GM04504 (cell line): ENCODE measurements around the gene DBH.
"Not testable (repeated sequence)": the region's sequence is repeated elsewhere in the genome, so short reads cannot be mapped to it uniquely, and the experiment has no call there.

Experiments
- DNase-seq: peaks from one replicate; pipeline ENCODE4 v3.0.0-alpha.2; 2012; ENCODE audit warnings: low read depth

The DBH gene

DNA sequence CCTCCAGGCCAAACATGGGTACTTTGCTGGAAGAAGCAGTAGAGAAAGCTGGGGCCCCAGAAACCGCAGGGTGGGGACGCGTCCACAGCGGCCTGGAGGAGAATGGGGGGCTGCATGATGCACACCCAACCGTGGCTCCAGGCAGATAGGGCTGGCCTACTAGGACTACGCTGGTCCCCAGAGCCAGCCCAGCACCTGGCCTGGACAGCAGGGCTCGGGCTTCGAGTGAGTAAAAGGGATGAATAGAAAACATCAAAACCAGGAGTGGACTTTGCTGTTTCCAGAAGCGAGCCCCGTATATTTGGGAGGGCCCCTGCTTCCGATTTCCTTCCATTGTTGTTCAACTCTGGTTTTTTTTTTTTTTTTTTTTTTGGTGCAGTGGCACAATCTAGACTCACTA is 30.7 kb downstream of the DBH start:
- no peak for DNase-seq

DNA sequence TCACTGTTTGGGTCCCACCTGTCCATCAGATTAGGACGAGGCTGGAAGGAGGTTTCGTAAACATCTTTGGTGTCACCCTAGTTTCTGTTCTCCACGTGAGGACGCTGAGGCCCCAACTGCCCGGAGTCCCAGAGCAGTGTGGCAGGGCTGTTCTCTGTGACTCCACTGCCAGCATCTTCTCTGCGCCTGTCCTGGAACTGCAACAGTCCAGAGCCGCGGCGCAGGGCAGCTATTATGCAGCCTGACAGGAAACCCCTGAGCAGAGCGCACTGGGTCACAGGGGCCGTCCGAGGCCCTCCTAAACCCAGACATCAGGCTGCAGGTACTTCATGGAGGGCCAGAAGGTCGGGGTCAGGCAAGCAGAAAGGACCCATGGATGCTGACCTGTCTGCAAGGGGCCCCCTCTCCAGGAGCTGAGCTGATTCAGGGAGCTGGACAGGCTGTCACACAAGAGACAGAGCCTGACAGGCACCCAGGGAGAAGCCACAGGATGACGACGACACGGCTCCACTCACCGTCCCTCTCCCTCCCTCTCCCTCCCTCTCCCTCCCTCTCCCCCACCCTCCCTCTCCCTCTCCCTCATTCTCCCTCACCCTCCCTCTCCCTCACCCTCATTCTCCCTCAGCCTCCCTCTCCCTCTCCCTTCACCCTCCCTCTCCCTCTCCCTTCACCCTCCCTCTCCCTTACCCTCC is 31.7 kb downstream of the DBH start:
- DNase-seq: no peak

DNA sequence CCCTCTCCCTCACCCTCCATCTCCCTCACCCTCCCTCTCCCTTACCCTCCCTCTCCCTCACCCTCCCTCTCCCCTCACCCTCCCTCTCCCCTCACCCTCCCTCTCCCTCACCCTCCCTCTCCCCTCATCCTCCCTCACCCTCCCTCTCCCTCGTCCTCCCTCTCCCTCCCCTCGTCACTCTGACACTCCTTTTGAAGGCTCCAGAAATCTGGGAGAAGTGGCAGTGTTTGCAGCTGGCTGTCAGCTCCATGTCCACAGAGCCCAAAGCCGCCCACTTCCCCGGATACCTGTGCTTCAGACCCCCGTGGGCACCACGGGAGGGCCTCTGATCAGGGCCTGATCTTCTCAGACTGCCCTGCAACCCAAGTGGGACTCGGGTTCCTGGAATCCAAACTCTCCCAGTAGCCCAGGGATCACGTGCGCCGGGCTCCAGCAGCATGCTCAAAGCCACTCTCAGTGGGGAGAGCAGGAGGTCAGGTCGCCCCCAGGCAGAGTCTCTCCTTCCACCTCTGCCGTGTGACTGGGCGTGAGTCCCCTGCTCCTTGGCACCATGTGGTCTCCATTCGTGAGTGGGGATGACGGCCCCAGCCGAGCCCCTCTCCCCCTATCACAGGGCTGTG is 33.1 kb downstream of the DBH start:
- DNase-seq: no peak

- DNase-seq: no peak
Measured at GRCh38 chr9:133670466-133670865, 34.3 kb downstream of the DBH start.

DNA sequence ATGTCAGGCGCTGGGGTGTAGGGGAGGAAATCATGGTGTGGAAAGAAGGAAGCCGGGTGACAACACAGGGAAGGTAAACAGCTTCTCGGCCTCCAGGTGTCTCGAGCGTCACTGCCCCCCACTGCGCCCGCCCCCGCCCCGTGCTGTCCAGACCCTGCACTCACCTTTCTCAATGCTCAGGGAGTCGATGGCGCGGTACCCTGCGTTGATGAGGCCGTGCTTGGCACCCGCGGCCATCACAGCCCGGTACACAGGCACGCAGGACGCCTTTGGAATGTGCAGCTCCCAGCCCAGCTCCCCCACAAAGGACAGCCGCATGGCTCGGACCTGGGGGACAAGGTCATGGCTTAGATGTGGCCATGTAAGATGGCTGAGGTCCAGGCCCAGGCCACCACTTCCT is 35.2 kb downstream of the DBH start:
- DNase-seq: no peak

DNA sequence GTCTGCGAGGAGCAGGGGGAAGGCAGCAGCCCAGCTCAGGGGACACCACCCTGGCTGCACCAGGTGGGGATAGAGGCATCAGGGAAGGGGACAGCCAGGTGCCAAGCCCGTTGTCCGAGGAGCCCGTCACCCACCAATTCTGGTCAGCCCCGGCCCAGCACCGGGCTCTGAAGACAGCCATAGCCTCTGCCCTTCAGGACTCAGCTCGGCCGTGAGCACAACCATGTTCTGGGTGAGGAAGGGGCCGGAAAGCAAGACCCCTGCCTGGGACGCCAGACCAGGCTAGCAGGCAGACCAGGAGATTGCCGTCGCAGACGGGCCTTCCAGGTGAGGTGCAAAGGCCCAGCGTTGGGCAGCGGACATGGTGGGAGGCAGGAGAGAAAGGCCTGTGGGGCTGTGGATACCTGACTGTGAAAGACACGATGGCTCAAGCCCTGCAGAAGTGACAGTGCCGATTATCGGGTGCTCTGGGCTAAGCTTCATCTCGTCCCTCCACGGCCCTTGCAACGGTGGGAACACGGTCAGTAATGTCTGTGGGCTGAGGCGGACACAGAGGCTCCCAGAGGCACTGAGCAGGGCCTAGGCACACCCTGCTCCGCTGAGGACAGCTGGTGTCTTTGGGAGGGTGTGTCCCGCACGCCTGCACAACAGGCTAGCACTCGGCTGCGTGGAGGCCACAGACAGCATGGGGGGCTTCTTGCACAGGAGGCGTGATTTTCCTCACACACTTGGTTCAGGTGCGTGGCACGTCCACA is 36.5 kb downstream of the DBH start:
- no peak for DNase-seq

- DNase-seq: no peak
Measured at GRCh38 chr9:133673258-133673655, 37.1 kb downstream of the DBH start.

DNA sequence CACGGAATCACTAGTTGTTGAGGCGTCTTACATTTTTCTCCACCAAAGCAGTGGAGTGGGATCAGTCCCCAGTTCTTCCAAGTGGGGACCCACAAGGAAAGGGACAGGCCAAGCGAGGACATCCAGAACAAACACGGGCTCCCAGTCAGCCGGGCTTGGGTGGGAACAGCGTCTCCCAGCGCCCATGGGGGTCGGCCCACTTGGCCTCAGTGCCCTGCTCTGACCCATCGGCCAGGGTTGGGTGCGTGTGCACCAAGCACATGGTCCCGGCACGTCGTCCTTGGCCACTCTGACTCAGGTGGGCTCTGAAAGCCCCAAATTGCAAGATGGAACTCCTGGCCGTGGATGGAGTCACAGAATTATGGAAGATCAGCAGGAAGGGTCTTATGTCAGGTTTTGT is 37.9 kb downstream of the DBH start:
- no peak for DNase-seq

DNA sequence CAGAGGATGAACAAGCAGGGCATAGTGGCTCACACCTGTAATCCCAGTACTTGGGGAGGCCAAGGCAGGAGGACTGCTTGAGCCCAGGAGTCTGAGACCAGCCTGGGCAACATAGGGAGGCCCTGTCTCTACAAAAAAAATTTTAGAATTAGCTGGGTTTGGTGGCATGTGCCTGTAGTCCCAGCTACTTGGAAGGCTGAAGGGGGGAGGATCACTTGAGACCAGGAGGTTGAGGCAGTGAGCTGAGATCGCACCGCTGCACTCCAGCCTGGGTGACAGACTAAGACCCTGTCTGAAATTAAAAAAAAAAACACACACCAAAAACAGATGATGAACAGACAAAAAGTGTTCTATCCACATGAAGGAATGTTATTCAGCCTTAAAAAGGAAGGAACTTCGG is 39.6 kb downstream of the DBH start:
- not testable (repeated sequence) for DNase-seq

- no peak for DNase-seq
Measured at GRCh38 chr9:133676450-133676849, 40.3 kb downstream of the DBH start.

- DNase-seq: no peak
Measured at GRCh38 chr9:133677126-133678010, 41.2 kb downstream of the DBH start.

- DNase-seq: no peak
Measured at GRCh38 chr9:133679056-133679455, 42.9 kb downstream of the DBH start.

- DNase-seq: no peak
Measured at GRCh38 chr9:133679466-133680061, 43.4 kb downstream of the DBH start.

DNA sequence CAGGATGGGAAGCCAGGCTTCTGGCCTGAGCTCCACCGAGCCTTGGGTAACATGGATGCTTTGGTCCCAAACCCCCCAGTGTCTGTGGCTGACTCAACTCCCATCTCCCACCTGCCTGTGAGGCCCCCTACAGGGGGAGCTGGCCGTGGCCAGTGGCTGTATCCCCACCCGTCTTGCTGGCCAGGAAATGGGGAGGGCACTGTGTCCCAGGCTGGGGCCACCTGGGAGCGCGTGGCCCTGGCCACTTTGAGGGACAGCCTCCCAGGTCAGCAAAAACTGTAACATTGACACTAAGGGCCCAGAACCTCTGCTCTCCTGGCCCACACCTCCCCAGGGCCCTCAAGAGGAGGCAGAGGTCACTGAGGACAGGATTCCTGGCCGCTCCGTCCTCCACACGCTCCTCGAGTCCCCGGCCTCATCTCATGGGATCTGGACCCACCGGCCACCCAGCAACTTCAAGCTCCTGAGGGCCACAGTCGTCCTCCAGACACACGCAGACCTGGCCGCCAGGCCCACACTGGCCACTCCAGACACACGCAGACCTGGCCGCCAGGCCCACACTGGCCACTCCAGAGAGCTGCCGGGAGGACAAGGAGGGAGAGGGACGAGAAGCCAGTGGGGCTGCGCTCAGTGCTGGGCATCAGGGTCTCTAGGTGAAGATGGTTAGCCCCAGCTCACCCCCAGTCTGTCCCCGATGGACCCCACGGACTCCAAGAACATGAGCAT is 44.2 kb downstream of the DBH start:
- no peak for DNase-seq

DNA sequence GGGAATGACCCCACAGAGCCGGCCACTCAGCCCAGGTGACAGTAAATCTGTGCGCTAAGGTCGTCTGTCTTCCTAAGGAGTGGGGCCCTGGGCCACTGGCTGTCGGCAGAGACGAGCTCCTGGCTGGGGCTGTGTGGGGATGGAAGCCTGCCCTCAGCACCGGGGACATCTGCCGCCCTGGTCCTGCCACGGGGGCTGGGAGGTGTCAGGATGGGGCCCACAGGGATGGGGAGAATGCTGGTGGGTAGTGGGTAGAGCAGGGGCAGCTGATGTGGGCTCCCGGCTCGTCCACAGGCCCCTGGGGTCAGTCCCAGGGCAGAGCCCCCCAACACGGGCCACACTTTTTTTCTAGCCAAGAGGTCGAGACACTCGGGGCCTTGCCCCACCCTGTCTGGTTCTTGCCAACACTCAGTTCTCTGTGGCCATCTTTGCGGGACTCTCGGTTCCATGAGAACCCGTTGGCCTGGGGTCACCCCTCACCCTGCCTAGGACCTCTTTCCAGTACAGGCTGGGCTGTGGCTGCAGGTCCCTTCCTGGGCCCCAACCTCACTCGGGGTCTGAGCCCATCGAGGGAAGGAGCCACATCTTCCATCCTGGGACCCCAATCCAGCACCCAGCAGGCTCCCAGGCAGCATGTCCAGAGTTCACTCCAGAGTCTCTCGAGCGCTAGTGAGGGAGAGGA is 45.0 kb downstream of the DBH start:
- DNase-seq: no peak

GRCh38 chr9:133681658-133682306 is 45.6 kb downstream of the DBH start:
- no peak for DNase-seq

DNA sequence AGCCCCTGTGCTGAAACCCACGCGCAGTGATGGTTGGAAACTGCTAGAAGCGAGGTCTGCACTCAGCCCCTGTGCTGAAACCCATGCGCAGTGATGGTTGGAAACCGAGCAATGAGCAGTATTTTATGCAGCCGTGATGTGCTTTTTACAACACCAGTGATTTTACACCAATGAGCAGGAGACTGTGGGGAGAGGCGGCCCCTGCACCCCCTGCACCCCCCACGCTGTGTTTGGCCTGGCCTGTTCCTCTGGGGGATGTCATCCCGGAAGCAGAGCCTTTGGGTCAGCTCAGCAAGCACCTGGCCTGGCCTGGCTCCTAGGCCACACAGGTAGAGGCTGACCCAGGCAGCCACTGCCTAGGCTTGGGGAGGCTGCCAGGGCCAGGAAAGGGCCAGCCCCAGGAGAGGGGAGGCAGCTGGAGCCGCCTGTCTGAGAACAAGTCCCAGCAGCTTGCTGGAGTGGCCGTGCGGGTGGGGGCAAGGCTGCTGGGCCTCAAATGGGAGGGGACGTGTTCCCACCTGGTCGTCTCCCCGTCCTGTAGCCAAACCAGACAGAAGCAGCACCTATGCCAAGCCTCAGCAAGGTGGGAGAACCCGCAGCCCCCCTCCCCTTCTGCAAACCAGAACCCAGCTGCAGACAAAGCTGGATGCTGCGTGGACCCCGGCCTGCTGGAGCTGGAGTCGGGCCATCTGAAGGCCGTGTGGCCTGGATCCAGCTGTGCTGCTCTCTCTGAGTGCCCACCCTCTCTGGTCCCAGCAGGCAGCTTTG is 46.8 kb downstream of the DBH start:
- DNase-seq: no peak

- no peak for DNase-seq
Measured at GRCh38 chr9:133683586-133684120, 47.5 kb downstream of the DBH start.
